ENCODE results near the gene TNS4.

- TF ChIP-seq CTCF (IDR thresholded peaks at IDR 0.05; ENCODE audit: low read length) (no peak), EZH2 (optimal IDR thresholded peaks at IDR 0.05; ENCODE audit: low read depth, low read length) (no peak), EZH2phosphoT487 (IDR thresholded peaks at IDR 0.05; ENCODE audit: low read length) (no peak)
These were observed 17.8 kb upstream of the TNS4 start for GRCh38 chr17:40519089-40519775.
